IMR-90 (cell line): ENCODE measurements around the gene KRT80. TPM values are rescaled to one million over a fixed set of nuclear protein-coding genes. Genes with fewer than 3 reads are reported as not detected.

Experiments
- ATAC-seq: fragments of 200-7000 bp; cut with Tn5 transposase; 2 replicates; pipeline ENCODE4 v1.9.1; 2020; ENCODE audit warnings: low read depth, mild to moderate bottlenecking, moderate library complexity
- BruUV-seq: library from RNA; stranded (reverse); fragments of 400-500 nt; replicated peaks from 2 replicates; lab custom pipeline; 2021; lab: Mats Ljungman, UMichigan
- CTCF ChIA-PET: fragments of 300-600 bp; formaldehyde crosslinking; extraction: SDS; loops from one replicate; lab custom pipeline; 2021; ENCODE audit warnings: antibody characterized with exemption; lab: Yijun Ruan, JAX
- POLR2A ChIA-PET: fragments of 300-600 bp; sonication (Branson Sonifier 250); formaldehyde crosslinking; loops from one replicate; lab custom pipeline; 2022; ENCODE audit warnings: antibody characterized with exemption; ENCODE audit not compliant: unreplicated experiment; lab: Charles Lee
- DNase-seq: peaks from one replicate; pipeline ENCODE4 v3.0.0; 2013
- H2AFZ ChIP-seq: replicated peaks from 2 replicates; pipeline ENCODE3; 2013; ENCODE audit warnings: low read length, mild to moderate bottlenecking; ENCODE audit not compliant: poor library complexity
- H2AK5ac ChIP-seq: 2 replicates; pipeline ENCODE4 v1.6.1; 2013; ENCODE audit warnings: low read depth, low read length, inconsistent platforms
- H2AK9ac ChIP-seq: replicated peaks from 2 replicates; pipeline ENCODE3; 2013; ENCODE audit warnings: mild to moderate bottlenecking, low read depth, low read length, moderate library complexity; ENCODE audit not compliant: poor library complexity
- H2BK120ac ChIP-seq: 2 replicates; pipeline ENCODE4 v1.6.1; 2013; ENCODE audit warnings: low read depth, low read length, inconsistent platforms
- H2BK15ac ChIP-seq: 3 replicates; pipeline ENCODE4 v1.6.1; 2013; ENCODE audit warnings: low read depth, low read length, inconsistent platforms
- H2BK20ac ChIP-seq: 2 replicates; pipeline ENCODE4 v1.6.1; 2013; ENCODE audit warnings: low read depth, mild to moderate bottlenecking, inconsistent platforms, low read length, moderate library complexity
- H2BK5ac ChIP-seq: 2 replicates; pipeline ENCODE4 v1.6.1; 2013; ENCODE audit warnings: mild to moderate bottlenecking, low read depth, low read length, inconsistent platforms; ENCODE audit not compliant: poor library complexity, severe bottlenecking
- H3K14ac ChIP-seq: replicated peaks from 2 replicates; pipeline ENCODE4 v1.6.1; 2013; ENCODE audit warnings: low read depth, low read length, inconsistent platforms
- H3K18ac ChIP-seq: 2 replicates; pipeline ENCODE4 v1.6.1; 2013; ENCODE audit warnings: low read depth, low read length, control low read depth
- H3K23ac ChIP-seq: 2 replicates; pipeline ENCODE4 v1.6.1; 2013; ENCODE audit warnings: low read depth, low read length, inconsistent platforms
- H3K27ac ChIP-seq: 2 replicates; pipeline ENCODE4 v1.5.1; 2013; ENCODE audit warnings: mild to moderate bottlenecking, control low read depth, low read length; ENCODE audit not compliant: insufficient read depth
- H3K27me3 ChIP-seq: 2 replicates; pipeline ENCODE4 v1.6.1; 2013; ENCODE audit warnings: low read length; ENCODE audit not compliant: control insufficient read depth, insufficient read depth
- H3K36me3 ChIP-seq: 2 replicates; pipeline ENCODE4 v1.6.1; 2013; ENCODE audit warnings: low read length, mixed read lengths; ENCODE audit not compliant: control insufficient read depth, insufficient read depth
- H3K4ac ChIP-seq: 2 replicates; pipeline ENCODE4 v1.6.1; 2013; ENCODE audit warnings: low read depth, low read length, inconsistent platforms
- H3K4me1 ChIP-seq: 2 replicates; pipeline ENCODE4 v1.6.1; 2013; ENCODE audit warnings: low read length, mixed read lengths; ENCODE audit not compliant: control insufficient read depth, insufficient read depth
- H3K4me2 ChIP-seq: 2 replicates; pipeline ENCODE4 v1.6.1; 2013; ENCODE audit warnings: low read depth, mild to moderate bottlenecking, control low read depth, low read length, moderate library complexity
- H3K4me3 ChIP-seq: 2 replicates; pipeline ENCODE4 v1.5.1; 2013; ENCODE audit warnings: low read depth, mild to moderate bottlenecking, control low read depth, low read length, moderate library complexity; ENCODE audit not compliant: insufficient read depth
- H3K56ac ChIP-seq: 2 replicates; pipeline ENCODE4 v1.6.1; 2013; ENCODE audit warnings: low read length, inconsistent platforms; ENCODE audit not compliant: insufficient read depth; ENCODE audit errors: extremely low read depth
- H3K79me1 ChIP-seq, 2 experiments: 2 replicates each; pipeline ENCODE4 v1.6.1; 2013; ENCODE audit warnings: low read length in 2 of 2, inconsistent platforms in 1 of 2, low read depth in 1 of 2
- H3K9ac ChIP-seq: 2 replicates; pipeline ENCODE4 v1.6.1; 2013; ENCODE audit warnings: low read depth, low read length, control low read depth
- H3K9me1 ChIP-seq: 2 replicates; pipeline ENCODE4 v1.6.1; 2013; ENCODE audit warnings: low read length, inconsistent platforms; ENCODE audit not compliant: insufficient read depth
- H3K9me3 ChIP-seq: 2 replicates; pipeline ENCODE4 v1.6.1; 2013; ENCODE audit warnings: low read length; ENCODE audit not compliant: control insufficient read depth, insufficient read depth
- H4K20me1 ChIP-seq: 2 replicates; pipeline ENCODE4 v1.6.1; 2013; ENCODE audit warnings: low read length, inconsistent platforms; ENCODE audit not compliant: insufficient read depth
- H4K5ac ChIP-seq: 2 replicates; pipeline ENCODE4 v1.6.1; 2013; ENCODE audit warnings: mild to moderate bottlenecking, low read depth, low read length, control low read depth
- H4K8ac ChIP-seq, 2 experiments: 2 replicates each; pipeline ENCODE4 v1.6.1; 2013; ENCODE audit warnings: low read depth in 2 of 2, low read length in 2 of 2, control low read depth in 1 of 2, inconsistent platforms in 1 of 2
- H4K91ac ChIP-seq: 2 replicates; pipeline ENCODE4 v1.6.1; 2013; ENCODE audit warnings: low read depth, low read length, inconsistent platforms; ENCODE audit not compliant: insufficient read depth
- BHLHE40 ChIP-seq: fragments of 150-350 bp; IDR thresholded peaks from 2 replicates; pipeline ENCODE4 v1.6.1; 2016; ENCODE audit warnings: mild to moderate bottlenecking, low read depth, low read length
- CEBPB ChIP-seq: IDR thresholded peaks from 2 replicates; pipeline ENCODE4 v1.6.1; 2012; ENCODE audit warnings: low read depth, low read length, improper control_type of control experiment
- CHD1 ChIP-seq: IDR thresholded peaks from 2 replicates; pipeline ENCODE4 v1.6.1; 2012; ENCODE audit warnings: low read depth, low read length, improper control_type of control experiment
- FOS ChIP-seq: fragments of 150-350 bp; IDR thresholded peaks from 2 replicates; pipeline ENCODE4 v1.6.1; 2016; ENCODE audit warnings: low read depth, low read length
- MAFK ChIP-seq: IDR thresholded peaks from 2 replicates; pipeline ENCODE4 v1.6.1; 2012; ENCODE audit warnings: low read depth, low read length, improper control_type of control experiment
- MAZ ChIP-seq: IDR thresholded peaks from 2 replicates; pipeline ENCODE4 v1.6.1; 2012; ENCODE audit warnings: low read depth, mild to moderate bottlenecking, low read length, improper control_type of control experiment, moderate library complexity, borderline replicate concordance
- MXI1 ChIP-seq: IDR thresholded peaks from 2 replicates; pipeline ENCODE4 v1.6.1; 2012; ENCODE audit warnings: low read depth, mild to moderate bottlenecking, low read length, moderate library complexity, borderline replicate concordance
- NFE2L2 ChIP-seq: fragments of 150-350 bp; IDR thresholded peaks from 2 replicates; pipeline ENCODE4 v1.6.1; 2016; ENCODE audit warnings: low read depth, mild to moderate bottlenecking, low read length
- POLR2A ChIP-seq: IDR thresholded peaks from 2 replicates; pipeline ENCODE4 v1.6.1; 2012; ENCODE audit warnings: mild to moderate bottlenecking, low read depth, low read length
- RAD21 ChIP-seq: IDR thresholded peaks from 2 replicates; pipeline ENCODE4 v1.6.1; 2012; ENCODE audit warnings: low read length, improper control_type of control experiment
- RCOR1 ChIP-seq: IDR thresholded peaks from 2 replicates; pipeline ENCODE4 v1.6.1; 2012; ENCODE audit warnings: mild to moderate bottlenecking, low read length, improper control_type of control experiment; ENCODE audit not compliant: insufficient replicate concordance
- SMC3 ChIP-seq: fragments of 150-350 bp; IDR thresholded peaks from 2 replicates; pipeline ENCODE4 v1.6.1; 2016; ENCODE audit warnings: low read depth, mild to moderate bottlenecking, antibody characterized with exemption, low read length, moderate library complexity
- WGBS, 2 experiments: methylation state at CpG; one replicate each; pipeline versions ENCODE4 v1.1.5 to v1.1.7; 2013; ENCODE audit warnings: missing lambda C conversion rate in 2 of 2; ENCODE audit not compliant: insufficient read length in 1 of 2; ENCODE audit errors: extremely low coverage in 2 of 2; 5-methylcytosine and 5-hydroxymethylcytosine counted together
- dilution Hi-C: fragments of 300-500 bp; cut with HindIII; formaldehyde crosslinking; loops from one replicate; pipeline ENCODE4 v1.14.3; 2018; ENCODE audit warnings: low sequenced_read_pairs; ENCODE audit not compliant: unreplicated experiment
- in situ Hi-C: fragments of 300-500 bp; cut with MboI; formaldehyde crosslinking; loops from 3 replicates; pipeline ENCODE4 v1.14.3; 2019; ENCODE audit warnings: low sequenced_read_pairs, inconsistent platforms, mixed read lengths
- intact Hi-C: fragments of 100-400 bp; cut with micrococcal nuclease; formaldehyde crosslinking; loops from 2 replicates; pipeline ENCODE4 v1.10.0; 2022
- polyA plus RNA-seq, 3 experiments: library from polyadenylated mRNA; depleted of rRNA; stranded (reverse); fragments of >200 nt; gene quantifications; 2 replicates each; pipeline ENCODE4 v1.2.3, GENCODE V29; 2012; ENCODE audit warnings: low replicate concordance in 1 of 3
- total RNA-seq: library from RNA; depleted of rRNA; stranded (reverse); fragments of >200 nt; gene quantifications from 2 replicates; pipeline ENCODE4 v1.2.3, GENCODE V29; 2012
- TF ChIP-seq, protein P1 (sequence below): fragments of 150-350 bp; IDR thresholded peaks from 2 replicates; pipeline ENCODE4 v1.6.1; 2016; ENCODE audit warnings: low read depth, mild to moderate bottlenecking, low read length, moderate library complexity, borderline replicate concordance
- TF ChIP-seq, protein P2 (sequence below): fragments of 150-350 bp; IDR thresholded peaks from 2 replicates; pipeline ENCODE4 v1.6.1; 2017; ENCODE audit warnings: mild to moderate bottlenecking, antibody characterized with exemption, low read length, low read depth

The KRT80 gene
- total and polyA plus RNA-seq, 2 of the 4 experiments (the other 2 are of a cell fraction), result 0.54 to 3.4 TPM

DNA sequence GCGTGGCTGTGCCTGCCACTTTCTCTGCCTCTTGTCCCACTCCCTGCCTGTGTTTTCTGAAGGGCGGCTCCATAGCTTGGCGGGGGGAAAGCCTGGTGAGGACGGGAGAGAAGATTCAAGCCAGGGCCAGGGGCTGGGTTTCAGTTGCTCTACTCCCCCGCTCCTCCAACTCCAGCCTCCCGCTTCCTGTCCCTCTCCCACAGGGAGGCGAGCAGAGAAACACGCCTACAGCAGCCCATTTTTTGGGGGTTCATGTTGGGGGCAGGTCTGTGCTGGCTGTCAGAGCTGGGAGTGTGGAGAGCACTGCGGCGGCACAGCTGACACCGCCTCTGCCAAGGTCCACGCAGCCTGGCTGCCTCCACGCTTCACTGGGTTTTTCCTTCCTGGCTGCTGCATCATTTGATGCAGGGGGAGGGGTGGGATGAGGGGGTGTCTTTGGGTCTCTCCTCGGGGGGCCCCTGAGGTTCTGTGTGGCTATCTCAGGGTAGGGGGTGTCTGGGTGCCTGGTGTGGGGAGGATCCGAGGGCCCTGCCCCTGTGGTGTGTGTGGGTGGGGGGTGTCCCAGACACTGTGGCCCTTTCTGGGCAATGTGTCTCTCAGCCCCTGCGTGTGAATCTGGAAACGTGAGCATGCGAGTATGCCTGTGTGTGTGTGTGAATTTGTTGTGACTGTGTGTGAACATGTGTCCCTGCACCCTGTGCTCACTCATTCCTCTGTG is 10.7 kb upstream of the KRT80 start:
- Histone ChIP-seq H3K14ac (peak overlapping the region; percentile 95), H2AFZ (peak overlapping the region; percentile 93), H3K27me3 (no peaks in the 10 kb centered on the region), H4K20me1 (no peaks in the 10 kb centered on the region), H2AK9ac (peak overlapping the region; percentile 97), H3K23ac (peak overlapping the region; percentile 86), H3K27ac (peak overlapping the region; percentile 3; the same call in 1 of the 2 replicates), H2BK120ac (peak overlapping the region; percentile 97), H2BK5ac (peak overlapping the region; percentile 83), H3K9me1 (peaks cover 21% of the 10 kb centered on the region), H4K8ac (peak overlapping the region; percentile 92), H4K91ac (peak overlapping the region; percentile 96), H3K4me1 (peaks cover 29% of the 10 kb centered on the region), H3K18ac (peak overlapping the region; percentile 74), H4K5ac (peak overlapping the region; percentile 25), H3K9me3 (no peaks in the 10 kb centered on the region), H3K4ac (peak overlapping the region; percentile 98), H2BK20ac (peak overlapping the region; percentile 93), H3K9ac (peak overlapping the region; percentile 4; the same call in 1 of the 2 replicates), H2BK15ac (peak overlapping the region; percentile 99), H3K4me2 (peak overlapping the region; percentile 20; the same call in 1 of the 2 replicates), H3K4me3 (no peak overlapping the region), H3K79me1 (peaks cover 0 to 4% of the 10 kb centered on the region in 2 experiments; a peak in 1 of 4 replicates), H2AK5ac (peak overlapping the region; percentile 96), H3K56ac (peak overlapping the region; percentile 38), H3K36me3 (no peaks in the 10 kb centered on the region)
- no TSS peak for BruUV-seq
- intact Hi-C loops (no loop called here), in situ Hi-C loops (no loop called here), dilution Hi-C loops (no loop called here)
- ChIA-PET CTCF (interaction anchor here (1.1 to 1.4 kb wide), 2 partner anchors 12 to 59 kb away, joined by 4 to 6 read pairs; no protein-coding TSS in a partner anchor), POLR2A (no interaction called here)
- 40% methylated on average over 6 of the region's 18 CpGs; no CpG with 5 or more reads in 1 of the 2 experiments for WGBS, 2 experiments
- peak; percentile 16 for ATAC-seq
- peak; percentile 16 for DNase-seq
- TF ChIP-seq FOS (no peak), MAFK (no peak), RCOR1 (no peak), NFE2L2 (no peak), MAZ (no peak), BHLHE40 (no peak), CHD1 (no peak), RAD21 (no peak), MXI1 (no peak), CEBPB (no peak), SMC3 (no peak), POLR2A (no peak)
- TF ChIP-seq, protein P1, sequence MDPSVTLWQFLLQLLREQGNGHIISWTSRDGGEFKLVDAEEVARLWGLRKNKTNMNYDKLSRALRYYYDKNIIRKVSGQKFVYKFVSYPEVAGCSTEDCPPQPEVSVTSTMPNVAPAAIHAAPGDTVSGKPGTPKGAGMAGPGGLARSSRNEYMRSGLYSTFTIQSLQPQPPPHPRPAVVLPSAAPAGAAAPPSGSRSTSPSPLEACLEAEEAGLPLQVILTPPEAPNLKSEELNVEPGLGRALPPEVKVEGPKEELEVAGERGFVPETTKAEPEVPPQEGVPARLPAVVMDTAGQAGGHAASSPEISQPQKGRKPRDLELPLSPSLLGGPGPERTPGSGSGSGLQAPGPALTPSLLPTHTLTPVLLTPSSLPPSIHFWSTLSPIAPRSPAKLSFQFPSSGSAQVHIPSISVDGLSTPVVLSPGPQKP, result no peak
- TF ChIP-seq, protein P2, sequence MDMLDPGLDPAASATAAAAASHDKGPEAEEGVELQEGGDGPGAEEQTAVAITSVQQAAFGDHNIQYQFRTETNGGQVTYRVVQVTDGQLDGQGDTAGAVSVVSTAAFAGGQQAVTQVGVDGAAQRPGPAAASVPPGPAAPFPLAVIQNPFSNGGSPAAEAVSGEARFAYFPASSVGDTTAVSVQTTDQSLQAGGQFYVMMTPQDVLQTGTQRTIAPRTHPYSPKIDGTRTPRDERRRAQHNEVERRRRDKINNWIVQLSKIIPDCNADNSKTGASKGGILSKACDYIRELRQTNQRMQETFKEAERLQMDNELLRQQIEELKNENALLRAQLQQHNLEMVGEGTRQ, result no peak
